ENCODE measurements around the gene VPS54. TPM values are rescaled to one million over a fixed set of nuclear protein-coding genes. Genes with fewer than 3 reads are reported as not detected.

VPS54 gene
- total RNA-seq, 1 experiment from 2014 or later = 14.6 TPM

DNA sequence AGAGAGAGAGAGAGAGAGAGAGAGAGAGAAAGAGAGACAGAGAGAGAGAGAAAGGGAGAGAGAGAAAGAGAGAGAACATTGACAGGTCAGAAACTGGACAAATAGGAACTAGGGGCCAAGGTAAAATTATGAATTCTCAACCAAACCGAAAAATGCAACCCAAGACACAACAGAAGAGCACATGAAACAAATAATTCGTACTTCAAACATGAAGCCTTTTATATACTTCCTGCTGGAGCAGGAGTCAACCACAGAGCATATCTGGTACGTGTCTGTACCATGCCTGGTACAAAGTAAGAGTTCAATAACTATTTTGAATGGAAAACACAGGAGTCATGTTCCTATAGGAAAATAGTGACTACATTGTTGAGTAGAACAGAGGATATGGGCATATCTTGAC, 6.5 kb upstream of the VPS54 start:
- CTCF ChIA-PET = no interaction called here
- peaks cover 3% of the 10 kb centered on the region for H3K9me3 Mint-ChIP-seq

More for the DNA sequence above, 6.5 kb upstream of the VPS54 start:
- TF ChIP-seq SMAD4 (CRISPR knock-in tag; IDR thresholded peaks at IDR 0.05) (no peak), FOXJ3 (CRISPR knock-in tag; IDR thresholded peaks at IDR 0.05; ENCODE audit: borderline replicate concordance) (no peak), SOX15 (CRISPR knock-in tag; IDR thresholded peaks at IDR 0.05) (no peak), GTF2I (CRISPR knock-in tag; conservative IDR thresholded peaks at IDR 0.05) (no peak), CDX4 (CRISPR knock-in tag; IDR thresholded peaks at IDR 0.05; ENCODE audit: borderline replicate concordance) (no peak), TEAD1 (CRISPR knock-in tag; IDR thresholded peaks at IDR 0.05) (no peak), KAT7 (CRISPR knock-in tag; IDR thresholded peaks at IDR 0.05; ENCODE audit: borderline replicate concordance) (no peak), ELF4 (CRISPR knock-in tag; IDR thresholded peaks at IDR 0.05; ENCODE audit: low read depth) (no peak), IRF2 (CRISPR knock-in tag; IDR thresholded peaks at IDR 0.05; ENCODE audit: borderline replicate concordance, low read depth) (no peak), PRRX2 (CRISPR knock-in tag; IDR thresholded peaks at IDR 0.05) (no peak), FOXP4 (CRISPR knock-in tag; IDR thresholded peaks at IDR 0.05) (no peak), ESRRA (CRISPR knock-in tag; IDR thresholded peaks at IDR 0.05; ENCODE audit: borderline replicate concordance) (no peak), CREB1 (CRISPR knock-in tag; IDR thresholded peaks at IDR 0.05) (no peak), RORB (CRISPR knock-in tag; IDR thresholded peaks at IDR 0.05) (no peak)
- TF ChIP-seq, protein P1, sequence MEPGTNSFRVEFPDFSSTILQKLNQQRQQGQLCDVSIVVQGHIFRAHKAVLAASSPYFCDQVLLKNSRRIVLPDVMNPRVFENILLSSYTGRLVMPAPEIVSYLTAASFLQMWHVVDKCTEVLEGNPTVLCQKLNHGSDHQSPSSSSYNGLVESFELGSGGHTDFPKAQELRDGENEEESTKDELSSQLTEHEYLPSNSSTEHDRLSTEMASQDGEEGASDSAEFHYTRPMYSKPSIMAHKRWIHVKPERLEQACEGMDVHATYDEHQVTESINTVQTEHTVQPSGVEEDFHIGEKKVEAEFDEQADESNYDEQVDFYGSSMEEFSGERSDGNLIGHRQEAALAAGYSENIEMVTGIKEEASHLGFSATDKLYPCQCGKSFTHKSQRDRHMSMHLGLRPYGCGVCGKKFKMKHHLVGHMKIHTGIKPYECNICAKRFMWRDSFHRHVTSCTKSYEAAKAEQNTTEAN (CRISPR knock-in tag; IDR thresholded peaks at IDR 0.05) = no peak
- TF ChIP-seq, protein P2, sequence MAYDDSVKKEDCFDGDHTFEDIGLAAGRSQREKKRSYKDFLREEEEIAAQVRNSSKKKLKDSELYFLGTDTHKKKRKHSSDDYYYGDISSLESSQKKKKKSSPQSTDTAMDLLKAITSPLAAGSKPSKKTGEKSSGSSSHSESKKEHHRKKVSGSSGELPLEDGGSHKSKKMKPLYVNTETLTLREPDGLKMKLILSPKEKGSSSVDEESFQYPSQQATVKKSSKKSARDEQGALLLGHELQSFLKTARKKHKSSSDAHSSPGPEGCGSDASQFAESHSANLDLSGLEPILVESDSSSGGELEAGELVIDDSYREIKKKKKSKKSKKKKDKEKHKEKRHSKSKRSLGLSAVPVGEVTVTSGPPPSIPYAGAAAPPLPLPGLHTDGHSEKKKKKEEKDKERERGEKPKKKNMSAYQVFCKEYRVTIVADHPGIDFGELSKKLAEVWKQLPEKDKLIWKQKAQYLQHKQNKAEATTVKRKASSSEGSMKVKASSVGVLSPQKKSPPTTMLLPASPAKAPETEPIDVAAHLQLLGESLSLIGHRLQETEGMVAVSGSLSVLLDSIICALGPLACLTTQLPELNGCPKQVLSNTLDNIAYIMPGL (CRISPR knock-in tag; IDR thresholded peaks at IDR 0.05) = no peak
- TF ChIP-seq, protein P3, sequence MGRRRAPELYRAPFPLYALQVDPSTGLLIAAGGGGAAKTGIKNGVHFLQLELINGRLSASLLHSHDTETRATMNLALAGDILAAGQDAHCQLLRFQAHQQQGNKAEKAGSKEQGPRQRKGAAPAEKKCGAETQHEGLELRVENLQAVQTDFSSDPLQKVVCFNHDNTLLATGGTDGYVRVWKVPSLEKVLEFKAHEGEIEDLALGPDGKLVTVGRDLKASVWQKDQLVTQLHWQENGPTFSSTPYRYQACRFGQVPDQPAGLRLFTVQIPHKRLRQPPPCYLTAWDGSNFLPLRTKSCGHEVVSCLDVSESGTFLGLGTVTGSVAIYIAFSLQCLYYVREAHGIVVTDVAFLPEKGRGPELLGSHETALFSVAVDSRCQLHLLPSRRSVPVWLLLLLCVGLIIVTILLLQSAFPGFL (CRISPR knock-in tag; IDR thresholded peaks at IDR 0.05; ENCODE audit: borderline replicate concordance) = no peak
- TF ChIP-seq, protein P4, sequence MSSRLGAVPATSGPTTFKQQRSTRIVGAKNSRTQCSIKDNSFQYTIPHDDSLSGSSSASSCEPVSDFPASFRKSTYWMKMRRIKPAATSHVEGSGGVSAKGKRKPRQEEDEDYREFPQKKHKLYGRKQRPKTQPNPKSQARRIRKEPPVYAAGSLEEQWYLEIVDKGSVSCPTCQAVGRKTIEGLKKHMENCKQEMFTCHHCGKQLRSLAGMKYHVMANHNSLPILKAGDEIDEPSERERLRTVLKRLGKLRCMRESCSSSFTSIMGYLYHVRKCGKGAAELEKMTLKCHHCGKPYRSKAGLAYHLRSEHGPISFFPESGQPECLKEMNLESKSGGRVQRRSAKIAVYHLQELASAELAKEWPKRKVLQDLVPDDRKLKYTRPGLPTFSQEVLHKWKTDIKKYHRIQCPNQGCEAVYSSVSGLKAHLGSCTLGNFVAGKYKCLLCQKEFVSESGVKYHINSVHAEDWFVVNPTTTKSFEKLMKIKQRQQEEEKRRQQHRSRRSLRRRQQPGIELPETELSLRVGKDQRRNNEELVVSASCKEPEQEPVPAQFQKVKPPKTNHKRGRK (CRISPR knock-in tag; IDR thresholded peaks at IDR 0.05; ENCODE audit: borderline replicate concordance) = no peak
- ATAC-seq (no peak), DNase-seq (ENCODE audit: low spot score) (no peak)
- Mint-ChIP-seq H3K4me1 (peaks cover 31% of the 10 kb centered on the region), H3K27ac (no peak overlapping the region), H3K4me3 (no peak overlapping the region), H3K27me3 (ENCODE audit: low read depth) (no peaks in the 10 kb centered on the region), H3K36me3 (no peaks in the 10 kb centered on the region)
- POLR2A ChIA-PET = no interaction called here

Measured in WTC11 (cell line).